Activated T-cell treated with anti-CD3 and anti-CD28 coated beads, Interleukin-2, amount 50 U/mL, for 4 hours (primary cell): ENCODE results near the gene FAH. TPM values are rescaled to one million over a fixed set of nuclear protein-coding genes. Genes with fewer than 3 reads are reported as not detected.
"Not testable (repeated sequence)": the region's sequence is repeated elsewhere in the genome, so short reads cannot be mapped to it uniquely, and the experiment has no call there.

ENCODE experiments used
- ATAC-seq, 2 donors: fragments of 200-7000 bp; cut with Tn5 transposase; one replicate each; pipeline ENCODE4 v1.10.0; 2021
- DNase-seq: peaks from one replicate; pipeline ENCODE4 v3.0.0-alpha.2; 2020
- H3K27me3 Mint-ChIP-seq: one replicate; pipeline ENCODE4 v1.8.0; 2021; ENCODE audit warnings: low read depth, mixed read lengths
- H3K36me3 Mint-ChIP-seq: one replicate; pipeline ENCODE4 v1.8.0; 2022; ENCODE audit warnings: mixed read lengths; ENCODE audit not compliant: insufficient read depth
- H3K4me1 Mint-ChIP-seq: one replicate; pipeline ENCODE4 v1.8.0; 2021; ENCODE audit warnings: low read depth, mixed read lengths
- H3K4me3 Mint-ChIP-seq: one replicate; pipeline ENCODE4 v1.8.0; 2021; ENCODE audit warnings: mild to moderate bottlenecking, moderate library complexity, mixed read lengths
- H3K9me3 Mint-ChIP-seq: one replicate; pipeline ENCODE4 v1.8.0; 2021; ENCODE audit warnings: mixed read lengths
- total RNA-seq, 3 donors: library from RNA; stranded (reverse); gene quantifications; one replicate each; pipeline ENCODE4 v1.2.1, GENCODE V29; 2021

Gene FAH
- total RNA-seq = 10 to 100 TPM; 20.2 to 28.0 (median 23.8) TPM

GRCh38 chr15:80152896-80153876, at the start of gene FAH:
Gene FAH (plus strand): TSS chr15:80152999. CDS start chr15:80153055, 56 bp downstream.
- ATAC-seq = peak; percentile 70 to 77
- Mint-ChIP-seq H3K36me3 (no peaks in the 10 kb centered on the region), H3K27me3 (no peaks in the 10 kb centered on the region), H3K9me3 (no peaks in the 10 kb centered on the region), H3K4me1 (peaks cover 13% of the 10 kb centered on the region), H3K4me3 (peak within 1 kb of the TSS; percentile 86)
- DNase-seq = no peak

DNA sequence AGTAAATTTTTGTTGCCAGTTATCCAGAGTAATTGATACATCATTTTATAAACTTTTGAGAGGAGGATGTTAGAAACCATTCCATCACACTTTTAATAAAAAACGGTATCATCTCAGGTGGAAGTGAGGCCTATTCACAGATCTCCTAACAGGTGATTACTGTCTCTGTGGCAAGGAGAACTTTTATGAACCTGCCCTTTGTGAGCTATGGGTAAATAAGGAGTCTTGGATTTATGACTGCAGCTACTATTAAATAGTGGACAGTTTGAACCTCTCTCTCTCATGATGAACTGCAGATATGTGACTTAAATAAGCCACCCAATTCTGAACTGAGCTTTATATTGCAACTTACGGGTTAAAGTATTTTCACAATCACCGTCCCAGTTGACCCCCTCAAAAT, 47.6 kb upstream of the FAH start:
- Mint-ChIP-seq H3K4me1 (peaks cover 32% of the 10 kb centered on the region), H3K4me3 (no peak overlapping the region), H3K9me3 (no peaks in the 10 kb centered on the region)

DNA sequence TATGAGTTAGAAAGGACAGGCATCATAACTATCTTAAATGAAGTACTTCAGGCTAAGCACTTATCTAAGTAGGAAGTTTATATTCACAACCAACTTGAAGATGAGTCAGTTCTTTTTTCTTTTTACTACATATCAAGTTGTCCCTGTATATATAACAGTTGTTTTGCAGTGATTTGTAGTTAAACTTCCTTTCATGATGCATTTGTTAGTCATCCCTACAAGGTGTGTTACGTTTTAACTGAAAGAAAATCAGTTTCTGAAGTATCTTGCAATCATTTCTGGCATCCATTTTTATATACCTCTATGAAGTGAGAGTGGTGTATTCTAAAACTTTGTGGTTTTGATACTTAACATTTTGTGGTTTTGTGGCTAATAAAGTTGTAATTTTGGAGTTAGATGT, 47.2 kb upstream of the FAH start:
- H3K4me3 Mint-ChIP-seq = no peak overlapping the region

More for the DNA sequence above, 47.6 kb upstream of the FAH start:
- DNase-seq (no peak), ATAC-seq (no peak)
- Mint-ChIP-seq H3K27me3 (no peaks in the 10 kb centered on the region), H3K36me3 (peaks cover 27% of the 10 kb centered on the region)

DNA sequence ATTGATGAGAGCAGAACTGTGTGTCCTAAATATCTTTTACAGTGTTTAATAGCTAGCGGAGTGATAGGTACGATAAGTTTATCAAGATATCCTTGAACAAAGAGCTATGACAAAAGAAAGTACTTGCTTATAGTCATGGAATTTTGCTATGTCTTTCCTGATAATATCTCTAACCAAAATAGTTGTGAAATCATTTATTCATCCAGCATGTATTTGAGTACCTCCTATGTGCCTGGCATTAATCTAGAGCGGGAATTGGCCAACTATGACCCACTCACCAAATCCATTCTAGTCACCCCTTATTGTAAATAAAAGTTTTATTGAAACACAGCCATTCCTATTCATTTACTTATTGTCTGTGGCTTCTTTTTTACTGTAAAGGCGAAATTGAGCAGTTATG, 46.7 kb upstream of the FAH start:
- H3K27me3 Mint-ChIP-seq = no peaks in the 10 kb centered on the region
- ATAC-seq (no peak), DNase-seq (no peak)
- peaks cover 37% of the 10 kb centered on the region for H3K4me1 Mint-ChIP-seq
- H3K9me3 Mint-ChIP-seq = no peaks in the 10 kb centered on the region
- no peak overlapping the region for H3K4me3 Mint-ChIP-seq
- peaks cover 23% of the 10 kb centered on the region for H3K36me3 Mint-ChIP-seq

More for the DNA sequence above, 47.2 kb upstream of the FAH start:
- Mint-ChIP-seq H3K27me3 (no peaks in the 10 kb centered on the region), H3K36me3 (peaks cover 26% of the 10 kb centered on the region), H3K9me3 (no peaks in the 10 kb centered on the region), H3K4me1 (peaks cover 34% of the 10 kb centered on the region)
- no peak for DNase-seq
- ATAC-seq = peak; percentile 86 to 89

DNA sequence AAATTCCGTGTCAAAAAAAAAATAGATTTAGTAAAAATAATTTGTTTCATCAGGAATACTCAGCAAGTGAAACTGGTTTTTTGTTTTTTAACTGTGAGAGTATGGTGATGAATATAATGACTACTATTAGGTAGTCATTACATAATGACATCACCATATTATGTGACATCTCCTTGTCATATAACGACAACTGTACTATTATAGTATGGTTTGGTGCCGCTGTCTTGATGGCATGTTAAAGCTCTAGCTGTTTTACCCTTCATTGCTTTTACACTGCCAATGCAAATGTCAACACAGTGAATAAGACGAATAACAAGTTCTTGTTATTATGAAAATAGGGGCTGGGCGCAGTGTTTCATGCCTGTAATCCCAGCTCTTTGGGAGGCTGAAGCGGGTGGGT, 45.6 kb upstream of the FAH start:
- H3K27me3 Mint-ChIP-seq = no peaks in the 10 kb centered on the region
- no peak overlapping the region for H3K4me3 Mint-ChIP-seq
- peaks cover 40% of the 10 kb centered on the region for H3K4me1 Mint-ChIP-seq
- DNase-seq (no peak), ATAC-seq (no peak)
- H3K9me3 Mint-ChIP-seq = no peaks in the 10 kb centered on the region
- H3K36me3 Mint-ChIP-seq = peaks cover 22% of the 10 kb centered on the region

DNA sequence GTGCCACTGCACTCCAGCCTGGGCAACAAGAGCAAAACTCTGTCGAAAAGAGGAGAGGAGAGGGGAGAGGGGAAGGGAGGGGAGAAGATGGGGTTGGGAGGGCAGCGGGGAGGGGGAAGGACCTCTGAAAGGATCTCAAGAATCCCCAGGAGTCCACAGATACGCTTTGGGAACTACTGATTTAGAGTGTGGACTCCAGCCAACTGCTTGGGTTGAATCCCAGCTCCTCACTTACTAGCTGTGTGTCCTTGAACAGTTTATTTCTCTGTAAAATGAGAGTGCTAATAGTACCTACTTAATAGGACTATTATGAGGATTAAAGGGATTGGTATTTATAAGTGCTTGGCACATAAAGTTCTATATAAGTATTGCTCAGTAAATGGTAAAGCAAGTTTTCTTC, 45.0 kb upstream of the FAH start:
- DNase-seq = no peak
- Mint-ChIP-seq H3K4me1 (peaks cover 35% of the 10 kb centered on the region), H3K36me3 (peaks cover 17% of the 10 kb centered on the region), H3K27me3 (no peaks in the 10 kb centered on the region), H3K9me3 (no peaks in the 10 kb centered on the region), H3K4me3 (no peak overlapping the region)
- ATAC-seq = no peak

DNA sequence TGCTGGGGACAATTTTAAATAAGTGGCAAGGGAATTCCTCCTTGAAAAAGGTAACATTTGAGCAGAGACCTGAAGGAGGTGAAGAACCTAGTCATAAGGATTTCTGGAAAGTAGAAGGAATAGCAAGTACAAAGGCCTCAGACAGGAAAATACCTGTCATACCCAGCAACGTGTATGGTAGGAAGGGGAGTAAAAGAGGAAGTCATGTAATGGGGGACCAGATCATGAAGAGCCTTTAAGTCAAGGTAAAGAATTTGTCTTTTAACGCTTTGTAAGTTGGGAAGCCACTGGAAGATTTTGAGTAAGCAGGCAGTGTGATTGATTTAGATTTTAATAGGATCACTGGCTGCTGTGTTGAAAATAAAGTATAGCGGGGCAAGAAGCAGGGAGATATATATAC, 43.4 kb upstream of the FAH start:
- Mint-ChIP-seq H3K9me3 (no peaks in the 10 kb centered on the region), H3K27me3 (no peaks in the 10 kb centered on the region), H3K4me1 (peaks cover 40% of the 10 kb centered on the region), H3K36me3 (peaks cover 14% of the 10 kb centered on the region), H3K4me3 (no peak overlapping the region)
- ATAC-seq (no peak), DNase-seq (no peak)

DNA sequence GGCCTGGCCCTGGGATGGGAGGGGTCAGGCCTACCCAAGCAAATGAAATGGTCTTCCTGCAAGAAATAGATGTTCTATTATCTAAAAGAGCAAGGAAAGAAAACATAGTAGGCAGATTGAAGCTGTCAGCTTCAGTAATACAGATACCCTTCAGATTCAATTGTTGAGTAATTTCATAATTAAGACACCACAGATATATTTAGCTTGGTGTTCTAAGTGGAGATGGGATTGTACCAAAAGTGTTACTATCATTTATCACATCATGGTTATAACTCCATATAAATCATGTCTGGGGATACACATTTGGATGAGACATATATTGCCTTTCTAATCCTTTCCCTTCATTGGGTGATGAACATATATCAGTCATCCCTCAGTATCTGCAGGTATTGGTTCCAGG, 41.9 kb upstream of the FAH start:
- Mint-ChIP-seq H3K36me3 (peaks cover 10% of the 10 kb centered on the region), H3K4me3 (no peak overlapping the region), H3K4me1 (peaks cover 35% of the 10 kb centered on the region), H3K27me3 (no peaks in the 10 kb centered on the region), H3K9me3 (no peaks in the 10 kb centered on the region)
- no peak for ATAC-seq
- no peak for DNase-seq

GRCh38 chr15:80114114-80114513, 38.7 kb upstream of the FAH start:
- peaks cover 29% of the 10 kb centered on the region for H3K4me1 Mint-ChIP-seq
- ATAC-seq (no peak), DNase-seq (no peak)
- no peak overlapping the region for H3K4me3 Mint-ChIP-seq
- H3K27me3 Mint-ChIP-seq = no peaks in the 10 kb centered on the region
- peaks cover 4% of the 10 kb centered on the region for H3K36me3 Mint-ChIP-seq
- H3K9me3 Mint-ChIP-seq = no peaks in the 10 kb centered on the region

- H3K9me3 Mint-ChIP-seq = no peaks in the 10 kb centered on the region
- H3K36me3 Mint-ChIP-seq = no peaks in the 10 kb centered on the region
- DNase-seq = no peak
- no peak overlapping the region for H3K4me3 Mint-ChIP-seq
- no peaks in the 10 kb centered on the region for H3K27me3 Mint-ChIP-seq
- H3K4me1 Mint-ChIP-seq = peaks cover 25% of the 10 kb centered on the region
- no peak for ATAC-seq
Observed at GRCh38 chr15:80115021-80115420, 37.8 kb upstream of the FAH start.

- H3K4me3 Mint-ChIP-seq = no peak overlapping the region
- H3K36me3 Mint-ChIP-seq = peaks cover 19% of the 10 kb centered on the region
- no peaks in the 10 kb centered on the region for H3K9me3 Mint-ChIP-seq
Observed at GRCh38 chr15:80118956-80119355, 33.8 kb upstream of the FAH start.

DNA sequence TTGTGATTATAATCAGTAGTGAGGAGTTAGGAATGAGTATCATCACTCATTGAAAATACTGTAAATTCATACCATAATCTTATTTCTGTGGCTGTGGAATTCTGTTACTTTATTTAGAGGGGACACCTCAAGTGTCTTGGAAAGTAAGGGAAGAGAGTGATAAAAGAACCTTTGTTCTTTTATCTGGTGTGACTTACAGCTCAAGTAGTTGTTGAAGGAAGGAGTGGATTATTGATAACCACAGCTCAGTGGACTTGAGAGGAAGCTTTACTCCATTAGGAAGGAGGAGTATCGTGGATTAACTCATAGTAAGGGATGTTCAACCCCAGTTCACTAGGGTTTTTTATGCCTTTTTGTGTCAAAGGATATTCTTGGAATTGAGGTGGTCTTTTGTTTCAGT, 32.2 kb upstream of the FAH start:
- H3K4me3 Mint-ChIP-seq = no peak overlapping the region
- no peaks in the 10 kb centered on the region for H3K9me3 Mint-ChIP-seq

More at GRCh38 chr15:80118956-80119355, 33.8 kb upstream of the FAH start:
- DNase-seq = no peak
- no peak for ATAC-seq
- Mint-ChIP-seq H3K27me3 (no peaks in the 10 kb centered on the region), H3K4me1 (peaks cover 13% of the 10 kb centered on the region)

GRCh38 chr15:80121546-80121945, 31.3 kb upstream of the FAH start:
- no peak for ATAC-seq
- Mint-ChIP-seq H3K4me3 (no peak overlapping the region), H3K27me3 (no peaks in the 10 kb centered on the region), H3K36me3 (peaks cover 32% of the 10 kb centered on the region), H3K4me1 (no peaks in the 10 kb centered on the region), H3K9me3 (no peaks in the 10 kb centered on the region)
- no peak for DNase-seq

More for the DNA sequence above, 32.2 kb upstream of the FAH start:
- DNase-seq (no peak), ATAC-seq (no peak)
- Mint-ChIP-seq H3K27me3 (no peaks in the 10 kb centered on the region), H3K36me3 (peaks cover 27% of the 10 kb centered on the region), H3K4me1 (peaks cover 4% of the 10 kb centered on the region)

GRCh38 chr15:80123034-80123433, 29.8 kb upstream of the FAH start:
- Mint-ChIP-seq H3K9me3 (no peaks in the 10 kb centered on the region), H3K4me3 (no peak overlapping the region), H3K36me3 (peaks cover 32% of the 10 kb centered on the region), H3K27me3 (no peaks in the 10 kb centered on the region), H3K4me1 (peaks cover 2% of the 10 kb centered on the region)
- ATAC-seq (no peak), DNase-seq (no peak)

GRCh38 chr15:80127253-80127652, 25.5 kb upstream of the FAH start:
- ATAC-seq, H3K27me3 Mint-ChIP-seq, H3K4me3 Mint-ChIP-seq, H3K4me1 Mint-ChIP-seq, DNase-seq, H3K9me3 Mint-ChIP-seq: not testable (repeated sequence)
- peaks cover 37% of the 10 kb centered on the region for H3K36me3 Mint-ChIP-seq
